DOHH2 (cell line): Measurements from ENCODE around the gene PREPL.

Experiments used
- H3F3A ChIP-seq: fragments of 200-600 bp; sonication (generic), shearing (Covaris generic); 2 replicates; pipeline ENCODE4 v1.6.0; 2016; ENCODE audit warnings: antibody characterized with exemption, mild to moderate bottlenecking; ENCODE audit not compliant: control insufficient read depth, insufficient read depth
- H3K27ac ChIP-seq: fragments of 200-600 bp; sonication (generic); 2 replicates; pipeline ENCODE4 v1.5.1; 2014; ENCODE audit warnings: low read depth, mild to moderate bottlenecking, low read length, moderate library complexity
- H3K27me3 ChIP-seq: fragments of 200-600 bp; sonication (generic); 2 replicates; pipeline ENCODE4 v1.6.1; 2014; ENCODE audit warnings: mild to moderate bottlenecking, low read length, mixed read lengths; ENCODE audit not compliant: control insufficient read depth
- H3K36me3 ChIP-seq: fragments of 200-600 bp; sonication (generic); 2 replicates; pipeline ENCODE4 v1.6.1; 2014; ENCODE audit warnings: mild to moderate bottlenecking, low read length, moderate library complexity, mixed read lengths; ENCODE audit not compliant: control insufficient read depth
- H3K4me1 ChIP-seq: fragments of 200-600 bp; sonication (generic); 2 replicates; pipeline ENCODE4 v1.6.1; 2014; ENCODE audit warnings: mild to moderate bottlenecking, low read length, mixed read lengths; ENCODE audit not compliant: control insufficient read depth
- H3K4me2 ChIP-seq: fragments of 200-600 bp; sonication (generic); 2 replicates; pipeline ENCODE4 v1.6.0; 2014; ENCODE audit warnings: mild to moderate bottlenecking, low read length, moderate library complexity
- H3K4me3 ChIP-seq: fragments of 200-600 bp; sonication (generic); 2 replicates; pipeline ENCODE4 v1.5.1; 2014; ENCODE audit warnings: mild to moderate bottlenecking, low read length, mixed read lengths
- H3K79me2 ChIP-seq: fragments of 200-600 bp; sonication (generic); 2 replicates; pipeline ENCODE4 v1.6.1; 2014; ENCODE audit warnings: mild to moderate bottlenecking, low read length, mixed read lengths; ENCODE audit not compliant: control insufficient read depth
- H3K9me2 ChIP-seq: fragments of 200-600 bp; sonication (generic); replicated peaks from 2 replicates; pipeline ENCODE4 v1.6.1; 2014; ENCODE audit warnings: mild to moderate bottlenecking, low read length, mixed read lengths; ENCODE audit not compliant: control insufficient read depth
- H3K9me3 ChIP-seq: fragments of 200-600 bp; sonication (generic); 2 replicates; pipeline ENCODE4 v1.6.1; 2014; ENCODE audit warnings: antibody characterized with exemption, low read length, mixed read lengths; ENCODE audit not compliant: control insufficient read depth, insufficient read depth
- H4K20me1 ChIP-seq: fragments of 200-600 bp; sonication (generic); 2 replicates; pipeline ENCODE4 v1.6.0; 2014; ENCODE audit warnings: low read depth, mild to moderate bottlenecking, antibody characterized with exemption, low read length, moderate library complexity; ENCODE audit not compliant: control insufficient read depth, insufficient read depth
- EZH2phosphoT487 ChIP-seq: fragments of 200-600 bp; sonication (generic); IDR thresholded peaks from 2 replicates; pipeline ENCODE4 v1.6.1; 2017; ENCODE audit warnings: borderline replicate concordance, mild to moderate bottlenecking, antibody characterized with exemption, low read length, moderate library complexity, mixed read lengths
- TF ChIP-seq, protein P1 (sequence below): fragments of 200-600 bp; sonication (generic); IDR thresholded peaks from one replicate; pipeline ENCODE4 v1.5.1; 2014; ENCODE audit warnings: antibody characterized with exemption, mild to moderate bottlenecking, low read depth, low read length; ENCODE audit not compliant: poor library complexity, severe bottlenecking

Gene PREPL

DNA sequence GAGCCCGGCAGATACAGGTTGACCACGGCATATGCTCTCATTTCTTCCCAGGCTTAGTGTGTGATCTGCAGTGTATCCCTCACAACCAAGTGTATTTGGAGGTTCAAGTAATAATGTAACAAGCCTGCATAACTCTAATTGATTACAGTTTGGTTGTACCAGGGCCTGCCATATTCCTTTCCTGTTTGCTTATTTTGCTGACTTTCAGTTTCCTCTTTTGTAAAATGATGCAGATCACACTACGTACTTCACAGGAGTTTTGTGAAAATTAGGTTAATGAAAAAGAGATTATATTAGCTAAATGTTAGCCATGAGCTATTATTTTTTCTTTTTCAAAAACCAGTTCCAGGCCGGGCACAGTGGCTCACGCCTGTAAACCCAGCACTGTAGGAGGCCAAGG lies 60.2 kb downstream of the PREPL start:
- H3K79me2 ChIP-seq = no peaks in the 10 kb centered on the region
- H3K4me1 ChIP-seq = no peaks in the 10 kb centered on the region
- no peaks in the 10 kb centered on the region for H3K9me2 ChIP-seq
- H3K27ac ChIP-seq = no peak overlapping the region
- no peaks in the 10 kb centered on the region for H3K9me3 ChIP-seq
- H3K4me2 ChIP-seq = no peak overlapping the region
- no peaks in the 10 kb centered on the region for H3F3A ChIP-seq
- no peak overlapping the region for H3K4me3 ChIP-seq
- H3K27me3 ChIP-seq = 0 out of 2 replicates have a peak, but pooled peaks cover 2% of the 10 kb centered on the region
- TF ChIP-seq, protein P1, sequence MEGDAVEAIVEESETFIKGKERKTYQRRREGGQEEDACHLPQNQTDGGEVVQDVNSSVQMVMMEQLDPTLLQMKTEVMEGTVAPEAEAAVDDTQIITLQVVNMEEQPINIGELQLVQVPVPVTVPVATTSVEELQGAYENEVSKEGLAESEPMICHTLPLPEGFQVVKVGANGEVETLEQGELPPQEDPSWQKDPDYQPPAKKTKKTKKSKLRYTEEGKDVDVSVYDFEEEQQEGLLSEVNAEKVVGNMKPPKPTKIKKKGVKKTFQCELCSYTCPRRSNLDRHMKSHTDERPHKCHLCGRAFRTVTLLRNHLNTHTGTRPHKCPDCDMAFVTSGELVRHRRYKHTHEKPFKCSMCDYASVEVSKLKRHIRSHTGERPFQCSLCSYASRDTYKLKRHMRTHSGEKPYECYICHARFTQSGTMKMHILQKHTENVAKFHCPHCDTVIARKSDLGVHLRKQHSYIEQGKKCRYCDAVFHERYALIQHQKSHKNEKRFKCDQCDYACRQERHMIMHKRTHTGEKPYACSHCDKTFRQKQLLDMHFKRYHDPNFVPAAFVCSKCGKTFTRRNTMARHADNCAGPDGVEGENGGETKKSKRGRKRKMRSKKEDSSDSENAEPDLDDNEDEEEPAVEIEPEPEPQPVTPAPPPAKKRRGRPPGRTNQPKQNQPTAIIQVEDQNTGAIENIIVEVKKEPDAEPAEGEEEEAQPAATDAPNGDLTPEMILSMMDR = no peak
- TF ChIP-seq EZH2phosphoT487 = no peak
- no peaks in the 10 kb centered on the region for H4K20me1 ChIP-seq
- H3K36me3 ChIP-seq = no peaks in the 10 kb centered on the region

DNA sequence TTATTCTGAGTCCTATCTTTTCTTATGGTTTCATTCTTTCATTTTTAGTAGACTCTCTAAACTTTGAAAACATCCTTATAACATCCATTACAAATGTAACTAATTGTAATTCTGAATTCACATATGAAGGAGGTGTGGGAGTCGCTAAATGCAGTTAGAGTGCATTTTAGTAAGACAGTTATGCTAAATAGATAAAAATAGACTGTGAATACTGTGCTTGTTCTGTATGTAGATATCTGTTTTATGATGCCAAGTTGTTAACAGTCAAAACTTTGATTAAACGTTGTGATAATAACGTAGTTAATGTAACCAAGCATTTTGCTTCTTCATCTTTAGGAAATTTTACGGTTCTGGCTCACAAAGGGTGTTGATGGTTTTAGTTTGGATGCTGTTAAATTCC lies 61.7 kb downstream of the PREPL start:
- Histone ChIP-seq H3K36me3 (no peaks in the 10 kb centered on the region), H3K4me1 (no peaks in the 10 kb centered on the region), H3F3A (no peaks in the 10 kb centered on the region), H3K4me2 (no peak overlapping the region), H3K9me3 (no peaks in the 10 kb centered on the region), H3K27ac (no peak overlapping the region), H3K4me3 (no peak overlapping the region), H3K9me2 (no peaks in the 10 kb centered on the region), H3K27me3 (no peaks in the 10 kb centered on the region), H3K79me2 (no peaks in the 10 kb centered on the region), H4K20me1 (no peaks in the 10 kb centered on the region)
- no peak for TF ChIP-seq EZH2phosphoT487
- TF ChIP-seq, protein P1 = no peak

DNA sequence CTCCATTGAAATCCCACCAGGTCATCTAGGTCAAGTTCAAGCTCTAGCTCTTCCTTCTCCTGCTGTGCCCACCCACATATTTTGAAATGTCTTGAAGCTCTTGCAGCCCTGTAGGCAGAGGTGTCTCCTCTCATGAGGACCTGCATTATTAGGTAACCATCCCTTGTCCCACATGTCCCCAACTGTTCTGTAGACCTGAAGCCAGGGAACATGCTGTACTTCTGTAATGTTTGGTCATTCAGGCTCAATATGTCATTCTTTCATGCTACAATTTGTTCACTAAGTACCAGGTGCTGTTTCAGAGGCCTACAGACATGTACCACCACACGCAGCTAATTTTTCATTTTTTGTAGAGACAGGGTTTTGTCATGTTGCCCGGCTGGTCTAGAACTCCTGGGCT lies 63.9 kb downstream of the PREPL start:
- Histone ChIP-seq H4K20me1 (no peaks in the 10 kb centered on the region), H3K27me3 (no peaks in the 10 kb centered on the region), H3K4me3 (no peak overlapping the region), H3K9me3 (no peaks in the 10 kb centered on the region), H3K9me2 (no peaks in the 10 kb centered on the region), H3F3A (no peaks in the 10 kb centered on the region), H3K79me2 (no peaks in the 10 kb centered on the region), H3K4me2 (no peak overlapping the region), H3K27ac (no peak overlapping the region), H3K36me3 (no peaks in the 10 kb centered on the region), H3K4me1 (no peaks in the 10 kb centered on the region)
- TF ChIP-seq, protein P1 = no peak
- no peak for TF ChIP-seq EZH2phosphoT487

DNA sequence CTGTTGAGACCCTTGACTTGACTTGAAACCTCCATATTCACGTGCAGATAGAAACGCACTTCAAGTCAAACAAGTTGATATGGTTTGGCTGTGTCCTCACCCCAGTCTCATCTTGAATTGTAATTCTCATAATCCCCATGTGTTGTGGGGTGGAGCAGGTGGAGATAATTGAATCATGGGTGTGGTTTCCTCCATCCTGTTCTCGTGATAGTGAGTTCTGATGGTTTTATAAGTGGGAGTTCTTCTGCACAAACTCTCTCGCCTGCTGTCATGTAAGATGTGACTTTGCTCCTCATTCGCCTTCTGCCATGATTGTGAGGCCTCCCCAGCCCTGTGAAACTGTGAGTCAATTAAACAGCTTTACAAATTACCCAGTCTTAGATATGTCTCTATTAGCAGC lies 64.6 kb downstream of the PREPL start:
- Histone ChIP-seq H3K4me2 (no peak overlapping the region), H3K27me3 (peaks cover 4% of the 10 kb centered on the region)
- no peak for TF ChIP-seq EZH2phosphoT487
- TF ChIP-seq, protein P1 = no peak

More for the DNA sequence above, 64.6 kb downstream of the PREPL start:
- H3K9me2 ChIP-seq = no peaks in the 10 kb centered on the region
- no peaks in the 10 kb centered on the region for H3F3A ChIP-seq
- H3K27ac ChIP-seq = no peak overlapping the region
- H3K79me2 ChIP-seq = no peaks in the 10 kb centered on the region
- no peaks in the 10 kb centered on the region for H3K36me3 ChIP-seq
- H3K9me3 ChIP-seq = no peaks in the 10 kb centered on the region
- H4K20me1 ChIP-seq = no peaks in the 10 kb centered on the region
- H3K4me3 ChIP-seq = no peak overlapping the region
- no peaks in the 10 kb centered on the region for H3K4me1 ChIP-seq
